HG02759 (cell line): ENCODE measurements around the gene LILRB1.
"Not testable (repeated sequence)": the region's sequence is repeated elsewhere in the genome, so short reads cannot be mapped to it uniquely, and the experiment has no call there.

ENCODE experiments used
- ATAC-seq: cut with Tn5 transposase; IDR thresholded peaks from one replicate; pipeline ENCODE4 v1.9.1; 2021; ENCODE audit warnings: mild to moderate bottlenecking, moderate library complexity; ENCODE audit not compliant: unreplicated experiment

LILRB1 gene

DNA sequence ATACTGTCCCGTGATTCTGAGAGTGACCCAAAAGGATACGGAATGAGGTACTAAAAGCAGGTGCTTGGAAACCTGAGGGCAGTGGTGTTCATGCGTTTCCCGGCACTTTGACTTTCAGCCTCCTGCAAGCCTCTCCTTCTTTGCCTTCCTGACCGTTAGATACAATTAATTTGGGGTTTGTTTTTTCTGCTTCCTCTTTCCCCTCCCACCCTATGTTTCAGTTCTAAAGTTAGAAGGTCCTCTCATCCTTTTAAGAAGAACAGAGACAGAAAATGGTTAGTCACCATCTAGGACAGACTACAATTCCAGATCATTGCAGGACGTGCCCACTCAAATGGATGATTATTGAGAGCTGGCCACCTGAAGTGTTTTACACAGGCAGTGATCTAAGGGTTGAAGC, 30.7 kb downstream of the LILRB1 start:
- no peak for ATAC-seq

DNA sequence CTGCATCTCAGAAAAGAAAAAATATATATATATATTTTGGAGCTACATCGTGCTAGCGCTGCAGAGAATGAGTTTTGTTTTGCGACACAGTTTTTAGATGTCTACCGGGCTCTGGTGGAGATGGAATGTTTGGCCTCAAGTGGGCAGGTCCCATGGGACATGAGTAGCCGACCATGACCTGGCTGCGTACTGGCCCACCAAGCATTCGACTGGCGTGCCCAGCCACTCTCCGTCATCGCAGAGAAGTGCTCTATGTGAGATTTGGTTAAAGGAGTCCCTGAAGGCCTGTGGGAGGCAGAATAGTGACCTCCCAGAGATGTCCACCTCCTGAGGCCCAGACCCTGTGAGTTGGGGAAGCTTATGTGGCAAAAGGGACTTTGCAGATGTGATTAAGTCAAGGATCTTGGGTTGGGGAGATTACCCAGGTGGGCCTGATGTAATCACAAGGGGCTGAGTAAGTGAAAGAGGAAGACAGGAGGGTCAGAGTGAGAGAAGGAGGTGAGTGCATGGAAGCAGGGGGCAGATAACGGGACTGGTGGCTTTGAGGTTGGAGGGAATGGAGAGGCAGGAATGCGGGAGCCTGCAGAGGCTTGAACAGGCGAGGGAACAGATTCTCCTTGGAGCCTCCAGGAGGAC, 31.7 kb downstream of the LILRB1 start:
- no peak for ATAC-seq

DNA sequence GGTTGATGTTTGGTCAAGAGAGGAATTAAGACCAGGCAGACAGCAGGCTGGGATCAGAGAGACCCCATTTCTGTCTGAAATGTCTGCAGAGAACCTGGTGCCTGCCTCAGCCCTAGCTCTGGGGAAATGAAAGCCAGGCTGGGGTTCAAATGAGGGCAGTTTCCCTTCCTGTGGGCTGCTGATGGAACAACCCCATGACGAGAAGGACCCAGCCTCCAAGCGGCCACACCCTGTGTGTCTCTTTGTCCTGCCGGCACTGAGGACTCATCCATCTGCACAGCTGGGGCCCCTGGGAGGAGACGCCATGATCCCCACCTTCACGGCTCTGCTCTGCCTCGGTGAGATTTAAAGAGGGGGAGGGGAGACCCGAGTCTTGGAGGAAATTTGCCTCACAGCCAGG, 32.4 kb downstream of the LILRB1 start, which contains the start of gene LILRB4:
Gene LILRB4 (plus strand): TSS at position 256 of the 400 bp plus-strand sequence. CDS start 49 bp downstream, at position 305.
- no peak for ATAC-seq

DNA sequence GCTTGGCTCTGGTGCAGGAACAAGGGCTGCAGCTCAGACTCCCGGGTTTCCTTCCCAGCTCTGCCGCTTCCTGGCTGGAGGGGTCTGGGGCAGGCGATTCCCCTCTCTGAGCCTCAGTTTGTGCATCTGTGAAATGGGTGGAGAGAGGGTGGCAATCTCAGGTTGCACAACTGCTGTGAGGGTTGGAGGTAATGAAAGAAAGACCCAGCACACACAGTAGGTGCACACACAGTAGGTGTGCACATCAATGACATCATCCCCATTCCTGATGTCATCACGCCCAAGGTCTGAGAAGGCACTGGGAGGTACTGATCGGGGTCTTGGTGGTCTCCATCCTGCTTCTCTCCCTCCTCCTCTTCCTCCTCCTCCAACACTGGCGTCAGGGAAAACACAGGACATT, 35.2 kb downstream of the LILRB1 start:
- no peak for ATAC-seq

- no peak for ATAC-seq
Measured at GRCh38 chr19:54667217-54667616, 36.9 kb downstream of the LILRB1 start.

- no peak for ATAC-seq
Measured at GRCh38 chr19:54668353-54668752, 38.1 kb downstream of the LILRB1 start.

DNA sequence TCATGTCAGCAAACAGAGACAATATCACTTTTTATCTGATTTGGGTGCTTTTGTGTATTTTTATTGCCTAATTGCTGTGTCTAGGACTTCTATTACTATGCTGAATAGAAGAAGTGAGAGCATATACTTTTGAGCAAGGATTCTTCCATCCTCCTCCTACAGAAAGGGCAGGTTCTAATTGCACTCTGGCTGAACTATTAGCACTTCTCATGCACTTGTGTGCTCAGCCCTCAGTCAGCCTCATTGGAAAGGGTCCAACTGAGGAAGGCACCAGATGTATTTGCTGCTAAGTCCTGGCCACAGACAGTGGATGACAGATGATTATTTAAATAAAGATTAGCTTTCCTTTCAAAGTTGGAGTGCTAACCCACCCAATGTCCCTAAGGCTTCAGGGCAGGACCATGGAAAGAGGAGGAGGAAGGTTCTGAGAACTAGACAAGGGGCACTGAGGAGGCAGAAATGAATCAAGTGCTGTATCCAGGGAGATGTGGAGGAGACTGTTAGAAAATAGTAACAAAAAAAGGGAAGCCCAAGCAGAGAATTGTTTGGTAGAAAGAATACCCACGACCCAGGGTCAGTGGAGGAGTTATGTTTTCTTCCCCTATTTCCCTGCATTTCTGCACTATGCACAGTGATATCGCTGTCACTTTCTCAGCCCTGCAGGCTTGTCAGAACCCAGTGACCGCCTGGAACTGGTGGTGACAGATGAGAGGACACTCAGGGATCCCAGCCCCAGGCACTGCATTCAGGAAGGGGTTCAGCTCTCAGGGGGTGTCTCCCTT, 40.5 kb downstream of the LILRB1 start:
- ATAC-seq: no peak

DNA sequence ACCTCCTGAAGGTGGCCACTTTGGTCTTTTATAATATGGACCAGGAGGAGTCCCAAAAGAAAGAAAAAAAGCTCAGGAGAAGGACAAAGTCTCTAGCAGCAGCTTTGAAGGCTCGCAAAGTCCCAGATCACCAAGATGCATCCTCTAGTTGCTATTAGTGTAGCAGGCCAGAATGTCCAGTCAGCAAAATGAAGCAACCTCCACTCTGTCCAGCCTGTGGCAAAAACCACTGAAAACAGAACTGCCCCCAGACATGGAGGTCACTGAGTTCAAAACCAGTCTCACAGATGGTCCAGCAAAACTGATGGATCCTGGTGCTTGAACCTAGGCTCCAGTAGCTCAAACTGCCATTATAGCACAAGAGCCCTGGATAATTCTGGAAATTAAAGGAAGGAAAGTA, 42.9 kb downstream of the LILRB1 start:
- ATAC-seq: no peak

GRCh38 chr19:54674021-54674617, 43.8 kb downstream of the LILRB1 start:
- ATAC-seq: no peak

DNA sequence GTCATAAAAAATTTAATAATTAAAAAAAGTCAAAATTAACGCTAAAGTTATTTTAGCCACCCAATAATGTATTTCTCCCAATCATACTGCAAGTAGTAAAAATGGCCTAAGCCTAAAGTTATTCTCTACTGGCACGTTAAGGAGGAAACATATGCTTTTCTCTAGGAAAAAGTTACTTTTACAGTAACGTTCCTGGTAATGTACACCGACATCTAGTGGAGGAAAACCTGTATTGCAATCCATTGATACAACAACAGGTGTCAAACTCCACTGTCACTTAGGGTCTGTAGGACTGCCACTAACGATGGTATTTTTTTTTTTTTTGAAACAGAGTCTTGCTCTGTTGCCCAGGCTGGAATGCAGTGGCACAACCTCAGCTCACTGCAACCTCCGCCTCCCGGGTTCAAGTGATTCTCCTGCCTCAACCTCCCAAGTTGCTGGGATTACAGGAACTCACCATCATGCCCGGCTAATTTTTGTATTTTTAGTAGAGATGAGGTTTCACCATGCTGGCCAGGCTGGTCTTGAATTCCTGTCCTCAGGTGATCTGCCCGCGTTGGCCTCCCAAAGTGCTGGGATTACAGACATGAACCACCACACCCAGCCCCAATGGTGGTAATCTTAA, 46.0 kb downstream of the LILRB1 start:
- ATAC-seq: not testable (repeated sequence)

DNA sequence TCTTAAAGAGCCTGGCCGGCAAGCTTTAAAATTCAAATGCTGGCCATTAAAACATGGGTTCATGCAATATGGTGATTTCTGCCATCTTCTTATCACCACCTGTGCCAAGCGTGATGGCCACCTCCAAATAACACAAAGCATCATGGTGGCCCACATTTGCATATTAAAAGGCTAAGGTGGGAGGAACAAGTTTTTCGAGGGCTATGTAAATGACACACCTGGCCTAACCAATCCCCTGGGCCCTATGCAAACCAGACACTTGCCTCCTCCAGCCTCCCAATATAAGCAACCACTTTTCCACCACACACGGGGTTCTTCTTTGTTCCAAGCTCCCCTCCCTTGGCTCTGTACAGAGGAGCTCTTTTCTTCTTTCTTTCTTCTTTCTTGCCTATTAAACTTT, 46.9 kb downstream of the LILRB1 start:
- ATAC-seq: no peak

DNA sequence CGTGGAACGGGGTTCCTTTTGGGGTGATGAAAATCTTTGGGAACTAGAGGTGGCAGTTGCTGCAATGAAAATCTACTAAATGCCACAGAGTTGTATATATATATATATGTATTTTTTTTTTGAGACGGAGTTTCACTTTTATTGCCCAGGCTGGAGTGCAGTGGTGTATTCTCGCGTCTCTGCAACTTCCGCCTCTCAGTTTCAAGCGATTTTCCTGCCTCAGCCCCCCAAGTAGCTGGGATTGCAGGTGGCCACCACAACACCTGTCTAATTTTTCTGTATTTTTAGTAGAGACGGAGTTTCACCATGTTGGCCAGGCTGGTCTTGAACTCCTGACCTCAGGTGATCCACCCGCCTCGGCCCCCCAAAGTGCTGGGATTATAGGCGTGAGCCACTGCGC, 51.3 kb downstream of the LILRB1 start:
- ATAC-seq: not testable (repeated sequence)

DNA sequence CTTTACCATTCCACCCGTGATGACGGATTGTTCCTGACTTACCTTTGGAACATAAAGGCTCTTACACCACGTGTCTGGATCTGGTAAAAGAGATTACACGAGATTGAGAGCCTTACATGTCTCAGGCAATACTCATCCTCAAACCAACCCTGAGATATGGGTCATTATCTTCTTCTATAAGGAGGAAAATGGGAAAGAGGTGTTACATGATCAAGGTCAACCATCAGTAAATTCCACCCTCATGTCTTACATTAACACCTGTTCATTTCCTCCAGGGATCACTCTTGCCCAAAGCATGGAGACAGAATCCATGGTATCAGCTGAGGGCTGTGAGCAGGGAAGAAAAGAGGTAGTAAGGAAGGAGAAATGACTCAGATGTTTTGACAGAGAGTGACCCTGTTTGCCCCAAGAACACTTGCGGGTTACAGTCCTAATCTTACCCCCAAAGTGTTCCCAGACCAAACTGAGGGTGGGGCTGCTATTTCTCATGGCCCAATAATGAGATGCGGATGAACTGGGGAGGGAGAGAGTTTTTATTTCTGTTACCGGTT, 52.1 kb downstream of the LILRB1 start:
- no peak for ATAC-seq

- no peak for ATAC-seq
Measured at GRCh38 chr19:54684527-54684926, 54.2 kb downstream of the LILRB1 start.
